NCI-H226 (cell line): ENCODE measurements around the gene AP3B1.

Experiments used
- DNase-seq: peaks from one replicate; pipeline ENCODE4 v3.0.0-alpha.2; 2015

Gene AP3B1

DNA sequence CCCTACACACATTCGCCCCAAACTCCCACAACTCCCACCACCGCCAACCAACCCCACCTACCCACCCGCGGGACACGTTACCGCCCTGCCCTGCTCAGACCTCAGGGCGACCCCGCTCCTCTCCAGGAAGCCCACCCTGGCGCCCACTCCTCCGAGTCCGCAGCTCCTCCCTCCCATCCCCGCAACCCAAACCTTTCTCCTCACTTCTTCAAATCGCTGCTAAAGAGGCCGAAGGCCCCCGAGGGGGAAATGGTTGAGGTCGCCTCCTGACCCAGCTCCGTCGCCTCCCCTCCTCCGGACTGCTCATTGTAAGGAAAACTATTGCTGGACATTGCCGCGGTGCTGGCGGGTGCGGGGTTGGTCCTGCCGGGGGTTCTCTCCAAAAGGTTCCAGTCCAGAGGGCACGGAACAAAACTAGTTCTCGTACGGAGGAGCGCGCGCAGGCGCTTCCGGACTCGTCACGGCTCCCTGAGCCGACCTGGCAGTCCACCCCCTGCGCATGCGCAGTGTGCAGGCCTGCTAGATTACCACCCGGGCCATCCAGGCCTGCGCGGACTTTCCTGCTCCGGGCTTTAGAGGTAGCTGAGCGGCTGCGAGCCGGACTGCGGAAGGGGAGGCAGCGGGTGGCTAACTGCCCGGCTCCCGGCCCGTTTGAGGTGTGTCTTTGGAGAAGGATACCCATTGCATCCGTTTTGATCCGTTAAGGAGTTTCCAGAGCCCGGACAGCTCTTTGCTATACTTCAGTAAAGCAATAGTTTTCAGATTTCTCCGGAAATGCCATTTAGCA lies at the start of gene AP3B1:
Gene AP3B1 (minus strand): TSS at position 451 of the 787 bp plus-strand sequence. CDS start 119 bp downstream, at position 332.
- peak; percentile 98 for DNase-seq

DNA sequence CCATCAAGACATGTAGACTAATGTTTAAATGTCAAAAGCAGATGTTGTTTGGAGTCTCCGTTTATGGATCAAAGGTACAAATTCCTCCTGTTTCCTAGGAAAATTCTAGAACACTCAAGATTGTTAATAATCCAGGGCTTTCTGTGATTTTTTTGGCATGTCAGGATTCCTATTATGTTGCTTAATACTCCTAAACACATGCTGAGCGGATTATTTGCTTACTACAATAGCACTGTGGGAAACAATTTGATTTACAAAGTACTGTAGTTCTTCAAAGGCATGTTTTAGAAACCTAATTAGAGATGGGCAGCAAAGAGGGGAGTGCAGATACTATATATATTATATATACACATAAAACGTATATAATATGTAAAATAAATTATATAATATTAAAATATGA lies 46.9 kb upstream of the AP3B1 start:
- DNase-seq: no peak

DNA sequence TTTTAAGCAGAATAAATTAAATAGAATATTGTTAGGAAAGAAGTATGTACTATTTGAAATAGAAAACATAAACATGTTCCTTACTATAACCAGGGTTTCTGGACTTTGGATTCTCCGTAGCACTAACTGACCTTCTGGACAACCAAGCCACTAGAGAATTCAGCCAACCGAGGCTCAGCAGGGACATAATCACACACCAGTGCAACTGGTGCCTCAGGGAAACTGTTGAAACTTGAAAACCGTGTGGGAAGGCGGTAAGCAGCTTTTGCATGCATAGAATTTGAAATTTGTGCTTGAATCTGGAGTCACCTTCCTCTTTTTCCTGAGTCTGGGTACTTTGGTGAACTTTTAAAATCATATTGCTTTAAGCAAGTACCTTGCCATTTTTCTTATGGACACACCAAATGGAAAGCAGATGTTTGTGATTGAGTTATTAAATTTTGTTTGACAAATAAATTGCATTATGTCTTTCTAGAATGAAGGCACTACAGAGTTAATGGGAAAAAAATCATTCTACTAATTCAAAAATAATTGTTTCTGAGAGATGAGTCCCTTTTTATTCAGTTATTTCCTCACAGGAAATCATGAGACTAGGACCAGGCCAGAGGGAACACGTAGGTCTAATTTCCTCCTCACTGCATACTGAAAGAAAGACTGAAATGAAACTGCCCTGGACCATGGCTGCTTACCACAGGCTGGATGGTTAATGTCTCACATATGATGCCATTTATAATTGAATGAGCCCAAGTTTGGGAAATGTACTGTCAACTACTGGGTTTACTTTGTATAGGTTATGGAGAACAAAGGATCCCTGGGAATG lies 45.3 kb upstream of the AP3B1 start:
- no peak for DNase-seq

DNA sequence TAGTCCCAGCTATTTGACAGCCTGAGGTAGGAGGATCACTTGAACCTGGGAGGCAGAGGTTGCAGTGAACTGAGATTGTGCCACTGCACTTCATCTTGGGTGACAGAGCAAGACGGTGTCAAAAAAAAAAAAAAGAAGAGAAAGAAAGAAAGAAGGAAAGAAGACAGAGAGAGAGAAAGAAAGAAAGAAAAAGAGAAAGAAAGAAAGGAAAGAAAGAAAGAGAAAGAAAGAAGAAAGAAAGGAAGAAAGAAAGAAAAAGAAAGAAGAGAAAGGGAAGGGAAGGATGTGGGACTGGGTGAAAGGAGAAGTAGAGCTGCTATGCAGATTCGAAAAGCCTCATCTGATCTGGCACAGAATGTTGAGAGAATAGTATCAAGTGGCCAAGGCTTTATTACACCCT lies 42.2 kb upstream of the AP3B1 start:
- DNase-seq: no peak

GRCh38 chr5:78335976-78336375 lies 41.5 kb upstream of the AP3B1 start:
- no peak for DNase-seq

- peak; percentile 28 for DNase-seq
Measured at GRCh38 chr5:78334811-78335210, 40.3 kb upstream of the AP3B1 start.

GRCh38 chr5:78331523-78332080 lies 37.1 kb upstream of the AP3B1 start:
- DNase-seq: no peak

GRCh38 chr5:78328585-78329173 lies 34.2 kb upstream of the AP3B1 start:
- DNase-seq: no peak

DNA sequence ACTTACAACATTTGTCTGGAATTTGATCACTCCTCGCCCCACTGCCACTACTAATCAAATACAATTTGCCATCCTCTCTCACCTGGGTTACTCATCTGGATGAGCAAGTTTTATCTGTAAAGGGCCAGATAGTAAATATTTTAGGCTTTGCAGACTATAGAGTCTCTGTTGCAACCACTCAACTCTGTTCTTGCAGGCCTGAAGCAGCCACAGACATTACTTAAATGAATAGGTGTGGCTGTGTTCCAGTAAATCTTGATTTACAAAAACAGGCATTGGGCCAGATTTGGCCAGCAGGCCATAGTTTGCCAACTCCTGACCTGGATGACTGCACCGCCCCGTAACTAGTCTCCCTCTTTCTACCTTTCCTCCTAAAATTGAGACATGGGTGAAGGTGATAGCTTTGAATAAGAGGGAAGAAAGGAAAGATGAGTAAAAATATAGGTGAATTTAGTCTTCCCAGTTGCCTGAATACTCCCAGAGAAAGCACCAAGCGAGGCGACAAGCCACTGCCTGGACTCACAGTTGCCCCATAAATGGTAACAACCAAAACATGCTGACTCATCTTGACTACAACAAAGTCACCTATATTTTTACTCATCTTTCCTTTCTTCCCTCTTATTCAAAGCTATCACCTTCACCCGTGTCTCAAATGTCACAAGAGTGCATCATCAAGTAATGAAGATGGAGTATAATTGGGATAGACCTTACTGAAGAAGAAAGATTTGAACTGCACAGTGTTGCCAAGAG lies 33.4 kb upstream of the AP3B1 start:
- peak; percentile 23 for DNase-seq

DNA sequence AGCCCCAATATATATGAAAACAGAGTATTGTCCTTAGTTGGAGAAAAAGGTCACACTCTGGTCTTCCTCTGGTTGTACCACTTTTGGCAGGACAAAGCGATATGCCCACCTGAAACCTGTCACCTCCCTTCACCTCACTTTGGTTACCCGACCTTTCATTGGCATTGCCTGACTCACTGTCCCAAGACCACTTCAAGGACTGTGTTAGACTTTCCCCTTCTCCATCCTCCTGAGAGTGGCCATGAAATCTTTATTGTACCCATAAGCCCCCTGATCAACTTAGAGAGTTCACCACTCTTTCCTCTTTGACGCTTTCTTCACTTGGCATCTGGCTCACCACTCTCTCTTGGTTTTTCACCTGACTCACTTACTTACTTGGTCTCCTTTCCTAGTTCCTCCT lies 32.4 kb upstream of the AP3B1 start:
- DNase-seq: no peak

DNA sequence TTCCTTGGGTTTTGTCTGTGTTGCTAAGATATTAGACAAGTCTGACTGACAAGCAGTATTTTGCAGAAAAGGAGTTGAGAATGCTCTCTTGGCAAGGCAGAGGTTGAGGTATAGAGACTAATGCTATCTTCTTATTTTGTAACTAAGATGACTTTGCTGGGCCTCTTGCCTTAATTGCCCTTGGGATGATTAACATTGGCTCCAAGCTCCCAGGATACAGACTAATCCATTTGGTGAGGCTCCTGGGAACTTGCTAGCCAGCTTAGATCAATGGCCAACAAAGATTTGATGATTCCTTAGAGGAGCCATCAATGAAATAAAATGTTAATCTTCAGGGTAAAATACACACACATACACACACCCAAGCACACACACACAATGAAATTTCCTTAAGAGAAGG lies 28.7 kb upstream of the AP3B1 start:
- DNase-seq: no peak

DNA sequence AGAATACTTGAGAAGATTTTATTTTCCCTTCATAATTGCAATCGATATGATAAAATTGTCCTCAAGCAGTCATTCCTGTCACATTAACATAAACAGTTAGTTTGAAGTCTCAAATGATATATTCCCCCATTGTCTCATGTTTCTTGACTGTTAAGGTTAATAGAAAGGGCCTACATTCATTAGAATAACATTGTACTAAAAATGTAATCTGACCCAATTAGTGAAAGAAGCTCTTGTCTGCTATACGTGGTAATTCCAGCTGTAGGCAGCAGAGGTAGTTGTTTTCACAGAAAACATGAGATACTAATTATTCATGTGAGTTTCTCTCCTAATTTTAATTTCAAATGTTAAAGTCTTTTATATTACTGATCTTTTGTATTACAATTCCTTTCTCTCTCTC lies 25.9 kb upstream of the AP3B1 start:
- peak; percentile 3 for DNase-seq

GRCh38 chr5:78318337-78318736 lies 23.8 kb upstream of the AP3B1 start:
- DNase-seq: no peak

DNA sequence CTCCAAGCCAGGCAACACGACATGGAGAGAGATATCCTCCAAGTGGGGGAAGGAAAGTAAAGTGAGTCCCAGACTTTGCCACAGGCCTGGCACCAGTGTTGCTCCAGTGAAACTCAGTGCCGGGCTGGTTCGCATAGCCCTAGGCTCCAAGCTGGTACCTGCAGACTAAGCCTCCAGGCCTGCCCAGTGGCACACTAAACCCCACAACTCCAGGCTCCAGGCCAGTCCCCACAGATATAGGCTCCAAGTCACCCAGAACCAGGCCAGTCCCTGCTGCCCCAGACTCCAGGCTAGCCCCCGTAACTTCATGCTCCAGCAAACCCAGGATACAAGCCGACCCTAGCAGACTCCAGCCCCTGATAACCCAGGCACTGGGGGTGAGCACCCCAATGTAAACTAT lies 23.0 kb upstream of the AP3B1 start:
- DNase-seq: no peak

DNA sequence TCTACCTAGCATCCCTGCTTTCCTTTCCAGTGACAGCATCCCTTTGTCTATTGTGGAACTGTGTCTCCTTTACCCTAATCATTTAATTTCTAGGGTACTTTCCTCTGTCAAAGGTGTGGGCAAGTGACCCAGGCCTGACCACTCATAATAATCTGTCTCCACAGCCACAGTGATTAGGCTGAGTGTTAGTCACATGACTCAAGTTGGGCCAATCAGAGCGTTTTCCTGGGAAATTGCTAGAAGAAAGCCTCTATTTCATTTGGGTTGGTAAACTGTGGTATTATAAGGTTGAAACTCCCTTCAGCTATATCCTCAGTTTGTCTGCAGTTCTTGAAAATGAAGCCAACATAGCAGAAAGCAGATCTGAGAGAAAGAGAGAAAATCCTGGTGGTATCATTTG lies 14.2 kb upstream of the AP3B1 start:
- no peak for DNase-seq

- no peak for DNase-seq
Measured at GRCh38 chr5:78300464-78301045, 6.1 kb upstream of the AP3B1 start.

DNA sequence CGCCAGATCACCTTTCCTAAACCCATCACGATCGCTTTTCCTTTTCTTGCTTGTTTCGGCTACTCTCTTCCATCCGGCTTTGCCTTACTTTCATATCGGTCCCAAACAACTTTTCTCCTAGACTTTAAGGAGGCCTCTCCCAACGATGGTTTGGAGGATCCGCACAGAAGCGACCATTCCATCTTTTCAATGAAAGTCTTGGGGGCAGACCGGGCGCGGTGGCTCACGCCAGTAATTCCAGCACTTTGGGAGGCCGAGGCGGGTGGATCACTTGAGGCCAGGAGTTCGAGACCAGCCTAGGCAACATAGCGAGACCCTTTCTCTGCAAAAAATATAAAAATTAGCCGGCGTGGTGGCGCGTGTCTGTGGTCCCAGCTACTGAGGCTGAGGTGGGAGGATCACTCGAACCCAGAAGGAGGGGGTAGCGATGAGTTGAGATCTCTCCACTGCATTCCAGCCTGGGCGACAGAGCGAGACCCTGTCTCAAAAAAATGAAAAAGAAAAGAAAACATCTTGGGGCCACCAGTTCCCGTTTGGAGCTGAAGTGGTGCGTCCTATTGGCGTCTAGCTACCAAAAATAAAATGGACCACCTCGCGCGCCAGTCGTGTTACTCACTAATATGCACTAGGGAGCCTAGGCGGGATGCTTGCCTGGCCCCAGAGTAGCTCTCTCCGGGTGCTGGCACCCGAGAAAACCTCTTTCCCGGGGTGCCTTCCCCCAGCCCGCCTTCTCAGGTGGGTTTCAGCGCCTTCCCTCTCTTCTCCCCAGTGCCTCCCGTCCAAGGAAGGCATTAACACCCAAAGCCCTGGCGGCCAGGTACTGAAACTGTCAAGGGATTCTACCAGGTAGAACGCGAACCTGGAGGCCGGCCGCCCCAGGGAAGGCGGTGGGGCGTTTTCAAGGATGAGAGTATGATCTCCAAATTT lies 800 bp upstream of the AP3B1 start:
- peak; percentile 50 for DNase-seq

DNA sequence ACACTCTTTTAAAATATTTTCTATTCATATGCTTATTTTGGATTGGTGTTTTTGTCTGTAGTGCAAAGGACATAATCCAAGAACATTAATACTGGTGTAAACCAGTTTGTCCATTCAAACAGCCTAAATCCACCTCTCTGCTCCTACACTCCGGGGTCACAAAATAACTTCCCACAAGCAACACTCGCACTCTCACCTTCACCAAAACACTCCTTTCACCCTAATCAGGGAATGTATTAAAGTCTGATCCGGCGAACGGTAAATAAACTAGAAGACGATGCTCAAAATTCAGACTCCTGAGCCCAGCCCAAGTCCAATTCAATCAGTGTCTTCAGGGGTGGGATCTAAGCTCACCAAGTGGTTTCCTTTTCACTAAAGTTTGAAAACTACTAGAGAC lies 649 bp downstream of the AP3B1 start:
- DNase-seq: no peak

DNA sequence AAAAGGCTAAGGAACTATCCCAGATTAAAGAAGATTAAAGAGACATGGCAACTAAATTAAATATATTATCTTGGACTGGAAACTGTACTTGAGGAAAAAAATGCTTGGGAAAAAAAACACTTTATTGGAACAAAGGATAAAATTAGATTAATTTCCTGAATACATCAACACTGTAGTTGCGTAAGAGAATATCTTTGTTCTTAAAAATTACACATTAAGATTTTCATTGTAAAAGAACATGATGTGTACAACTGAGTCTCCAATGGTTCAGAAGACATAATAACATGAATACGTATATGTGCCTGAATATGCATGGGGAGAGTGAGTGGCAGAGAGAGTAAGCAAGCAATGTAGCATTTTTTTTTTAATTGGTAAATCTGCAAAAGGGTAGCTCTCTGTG lies 2.8 kb downstream of the AP3B1 start:
- DNase-seq: no peak

- DNase-seq: no peak
Measured at GRCh38 chr5:78289911-78290310, 4.6 kb downstream of the AP3B1 start.

DNA sequence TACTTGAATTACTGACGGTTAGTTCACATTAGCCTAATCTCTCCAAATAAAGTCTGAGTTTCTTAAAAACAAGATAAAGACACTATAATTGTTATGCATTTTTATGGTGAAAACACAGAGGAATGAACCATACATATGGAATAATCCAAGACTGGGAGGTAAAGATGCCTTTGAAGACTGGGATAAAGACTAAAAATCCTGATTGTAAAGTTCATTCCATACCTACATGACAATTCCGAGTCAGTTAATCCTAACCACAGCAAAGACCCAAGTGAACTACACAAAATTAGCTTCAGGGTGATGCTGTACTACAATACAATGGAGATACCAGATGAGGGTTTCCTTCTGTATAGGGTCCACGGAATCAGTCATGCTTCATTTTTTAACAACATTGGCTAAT lies 6.3 kb downstream of the AP3B1 start:
- no peak for DNase-seq
